GM12892 (cell line): ENCODE data around the gene ZNF208.

ENCODE experiments used
- POLR2A ChIP-seq: IDR thresholded peaks from 2 replicates; pipeline ENCODE4 v1.6.1; 2011; ENCODE audit warnings: low read depth, low read length, control low read depth
- POLR2AphosphoS5 ChIP-seq: IDR thresholded peaks from 2 replicates; pipeline ENCODE4 v1.6.1; 2011; ENCODE audit warnings: low read depth, low read length, control low read depth
- TAF1 ChIP-seq: IDR thresholded peaks from 2 replicates; pipeline ENCODE4 v1.6.1; 2011; ENCODE audit warnings: low read depth, mild to moderate bottlenecking, control low read depth, low read length, borderline replicate concordance

DNA sequence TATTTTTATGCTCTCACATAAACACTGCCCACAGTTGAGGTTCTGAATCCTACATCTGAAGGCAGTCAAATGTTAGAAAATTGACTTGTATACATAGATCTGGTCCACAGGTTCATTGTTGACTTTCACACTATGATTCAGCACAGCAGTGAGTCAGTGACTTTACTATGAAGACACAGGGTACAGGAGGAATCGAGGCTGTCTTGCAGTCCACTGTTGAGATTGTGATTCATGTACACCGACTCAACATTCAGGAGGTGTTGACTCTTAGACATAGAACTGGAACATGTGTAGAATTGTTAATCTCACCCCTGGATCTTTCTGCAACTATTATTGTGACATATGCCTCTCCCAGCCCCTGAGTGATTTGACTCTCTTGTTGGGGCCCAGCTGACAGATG is 100.4 kb downstream of the ZNF208 start:
- TF ChIP-seq POLR2A (no peak), POLR2AphosphoS5 (no peak), TAF1 (no peak)
